ENCODE results near the gene SPIB. TPM values are rescaled to one million over a fixed set of nuclear protein-coding genes. Genes with fewer than 3 reads are reported as not detected.
"Not testable (repeated sequence)": the region's sequence is repeated elsewhere in the genome, so short reads cannot be mapped to it uniquely, and the experiment has no call there.

The SPIB gene
- polyA plus RNA-seq, 2 donors = 0.06 to 0.22 TPM

GRCh38 chr19:50462970-50463369, 44.2 kb downstream of the SPIB start:
- WGBS, 2 donors = 73 to 74% methylated on average over 7 of the region's 7 CpGs
- no peaks in the 10 kb centered on the region for H3K9me3 ChIP-seq (ENCODE audit: control insufficient read depth in 2 of 2, insufficient read depth in 1 of 2, low read depth in 1 of 2, low read length in 1 of 2)
- no peak overlapping the region for H3K4me3 ChIP-seq (ENCODE audit: low read depth in 1 of 2, low read length in 2 of 2)
- H3K4me1 ChIP-seq (ENCODE audit: control insufficient read depth in 2 of 2, insufficient read depth in 2 of 2, low read length in 1 of 2) = peaks cover 0 to 2% of the 10 kb centered on the region in 2 donors
- no peaks in the 10 kb centered on the region for H3K27me3 ChIP-seq (ENCODE audit: control insufficient read depth in 1 of 2, insufficient read depth in 2 of 2, low read length in 2 of 2)
- no peaks in the 10 kb centered on the region for H3K36me3 ChIP-seq (ENCODE audit: control insufficient read depth in 2 of 2, insufficient read depth in 2 of 2, low read length in 1 of 2)
- H3K27ac ChIP-seq (ENCODE audit: low read depth in 2 of 2, low read length in 1 of 2) = no peak overlapping the region

GRCh38 chr19:50464348-50464747, 45.6 kb downstream of the SPIB start:
- Histone ChIP-seq H3K9me3 (ENCODE audit: control insufficient read depth in 2 of 2, insufficient read depth in 1 of 2, low read depth in 1 of 2, low read length in 1 of 2) (no peaks in the 10 kb centered on the region), H3K27me3 (ENCODE audit: control insufficient read depth in 1 of 2, insufficient read depth in 2 of 2, low read length in 2 of 2) (no peaks in the 10 kb centered on the region), H3K27ac (ENCODE audit: low read depth in 2 of 2, low read length in 1 of 2) (no peak overlapping the region), H3K36me3 (ENCODE audit: control insufficient read depth in 2 of 2, insufficient read depth in 2 of 2, low read length in 1 of 2) (no peaks in the 10 kb centered on the region), H3K4me1 (ENCODE audit: control insufficient read depth in 2 of 2, insufficient read depth in 2 of 2, low read length in 1 of 2) (peaks cover 0 to 2% of the 10 kb centered on the region in 2 donors), H3K4me3 (ENCODE audit: low read depth in 1 of 2, low read length in 2 of 2) (no peak overlapping the region)
- WGBS, 2 donors = 66 to 75% methylated on average over 19 of the region's 19 CpGs

GRCh38 chr19:50465000-50465399, 46.3 kb downstream of the SPIB start:
- Histone ChIP-seq H3K27ac (ENCODE audit: low read depth in 2 of 2, low read length in 1 of 2) (no peak overlapping the region), H3K36me3 (ENCODE audit: control insufficient read depth in 2 of 2, insufficient read depth in 2 of 2, low read length in 1 of 2) (no peaks in the 10 kb centered on the region)
- WGBS, 2 donors = 84 to 88% methylated on average over 13 of the region's 13 CpGs

GRCh38 chr19:50465986-50466705, 47.4 kb downstream of the SPIB start:
- Histone ChIP-seq H3K27ac (ENCODE audit: low read depth in 2 of 2, low read length in 1 of 2) (no peak overlapping the region), H3K9me3 (ENCODE audit: control insufficient read depth in 2 of 2, insufficient read depth in 1 of 2, low read depth in 1 of 2, low read length in 1 of 2) (no peaks in the 10 kb centered on the region), H3K27me3 (ENCODE audit: control insufficient read depth in 1 of 2, insufficient read depth in 2 of 2, low read length in 2 of 2) (no peaks in the 10 kb centered on the region), H3K36me3 (ENCODE audit: control insufficient read depth in 2 of 2, insufficient read depth in 2 of 2, low read length in 1 of 2) (no peaks in the 10 kb centered on the region), H3K4me1 (ENCODE audit: control insufficient read depth in 2 of 2, insufficient read depth in 2 of 2, low read length in 1 of 2) (peaks cover 0 to 2% of the 10 kb centered on the region in 2 donors), H3K4me3 (ENCODE audit: low read depth in 1 of 2, low read length in 2 of 2) (no peak overlapping the region)
- 42 to 44% methylated on average over 29 of the region's 29 CpGs for WGBS, 2 donors

More at GRCh38 chr19:50465000-50465399, 46.3 kb downstream of the SPIB start:
- no peaks in the 10 kb centered on the region for H3K27me3 ChIP-seq (ENCODE audit: control insufficient read depth in 1 of 2, insufficient read depth in 2 of 2, low read length in 2 of 2)
- no peaks in the 10 kb centered on the region for H3K9me3 ChIP-seq (ENCODE audit: control insufficient read depth in 2 of 2, insufficient read depth in 1 of 2, low read depth in 1 of 2, low read length in 1 of 2)
- H3K4me3 ChIP-seq (ENCODE audit: low read depth in 1 of 2, low read length in 2 of 2) = no peak overlapping the region
- peaks cover 0 to 2% of the 10 kb centered on the region in 2 donors for H3K4me1 ChIP-seq (ENCODE audit: control insufficient read depth in 2 of 2, insufficient read depth in 2 of 2, low read length in 1 of 2)

- H3K9me3 ChIP-seq (ENCODE audit: control insufficient read depth in 2 of 2, insufficient read depth in 1 of 2, low read depth in 1 of 2, low read length in 1 of 2) = no peaks in the 10 kb centered on the region
- H3K27me3 ChIP-seq (ENCODE audit: control insufficient read depth in 1 of 2, insufficient read depth in 2 of 2, low read length in 2 of 2) = no peaks in the 10 kb centered on the region
- H3K4me3 ChIP-seq (ENCODE audit: low read depth in 1 of 2, low read length in 2 of 2) = no peak overlapping the region
- no peak overlapping the region for H3K27ac ChIP-seq (ENCODE audit: low read depth in 2 of 2, low read length in 1 of 2)
- peaks cover 0 to 2% of the 10 kb centered on the region in 2 donors for H3K4me1 ChIP-seq (ENCODE audit: control insufficient read depth in 2 of 2, insufficient read depth in 2 of 2, low read length in 1 of 2)
- 63 to 64% methylated on average over 11 of the region's 11 CpGs for WGBS, 2 donors
- H3K36me3 ChIP-seq (ENCODE audit: control insufficient read depth in 2 of 2, insufficient read depth in 2 of 2, low read length in 1 of 2) = no peaks in the 10 kb centered on the region
Observed at GRCh38 chr19:50466706-50467039, 47.9 kb downstream of the SPIB start.

- no peak overlapping the region for H3K27ac ChIP-seq (ENCODE audit: low read depth in 2 of 2, low read length in 1 of 2)
- WGBS, 2 donors = 74 to 80% methylated on average over 18 of the region's 18 CpGs
Observed at GRCh38 chr19:50467566-50467965, 48.8 kb downstream of the SPIB start.

GRCh38 chr19:50468818-50469217, 50.1 kb downstream of the SPIB start:
- Histone ChIP-seq H3K4me3 (ENCODE audit: low read depth in 1 of 2, low read length in 2 of 2) (no peak overlapping the region), H3K9me3 (ENCODE audit: control insufficient read depth in 2 of 2, insufficient read depth in 1 of 2, low read depth in 1 of 2, low read length in 1 of 2) (no peaks in the 10 kb centered on the region), H3K36me3 (ENCODE audit: control insufficient read depth in 2 of 2, insufficient read depth in 2 of 2, low read length in 1 of 2) (no peaks in the 10 kb centered on the region), H3K27me3 (ENCODE audit: control insufficient read depth in 1 of 2, insufficient read depth in 2 of 2, low read length in 2 of 2) (no peaks in the 10 kb centered on the region), H3K27ac (ENCODE audit: low read depth in 2 of 2, low read length in 1 of 2) (no peak overlapping the region), H3K4me1 (ENCODE audit: control insufficient read depth in 2 of 2, insufficient read depth in 2 of 2, low read length in 1 of 2) (peaks cover 0 to 2% of the 10 kb centered on the region in 2 donors)
- WGBS, 2 donors = 86 to 91% methylated on average over 6 of the region's 6 CpGs

More at GRCh38 chr19:50467566-50467965, 48.8 kb downstream of the SPIB start:
- Histone ChIP-seq H3K9me3 (ENCODE audit: control insufficient read depth in 2 of 2, insufficient read depth in 1 of 2, low read depth in 1 of 2, low read length in 1 of 2) (no peaks in the 10 kb centered on the region), H3K4me1 (ENCODE audit: control insufficient read depth in 2 of 2, insufficient read depth in 2 of 2, low read length in 1 of 2) (peaks cover 0 to 2% of the 10 kb centered on the region in 2 donors), H3K4me3 (ENCODE audit: low read depth in 1 of 2, low read length in 2 of 2) (no peak overlapping the region), H3K36me3 (ENCODE audit: control insufficient read depth in 2 of 2, insufficient read depth in 2 of 2, low read length in 1 of 2) (no peaks in the 10 kb centered on the region), H3K27me3 (ENCODE audit: control insufficient read depth in 1 of 2, insufficient read depth in 2 of 2, low read length in 2 of 2) (no peaks in the 10 kb centered on the region)

GRCh38 chr19:50473336-50473735, 54.6 kb downstream of the SPIB start:
- H3K36me3 ChIP-seq (ENCODE audit: control insufficient read depth in 2 of 2, insufficient read depth in 2 of 2, low read length in 1 of 2); H3K27ac ChIP-seq (ENCODE audit: low read depth in 2 of 2, low read length in 1 of 2); H3K9me3 ChIP-seq (ENCODE audit: control insufficient read depth in 2 of 2, insufficient read depth in 1 of 2, low read depth in 1 of 2, low read length in 1 of 2); H3K4me3 ChIP-seq (ENCODE audit: low read depth in 1 of 2, low read length in 2 of 2); H3K27me3 ChIP-seq (ENCODE audit: control insufficient read depth in 1 of 2, insufficient read depth in 2 of 2, low read length in 2 of 2): not testable (repeated sequence)
- peaks cover 3 to 11% of the 10 kb centered on the region in 2 donors for H3K4me1 ChIP-seq (ENCODE audit: control insufficient read depth in 2 of 2, insufficient read depth in 2 of 2, low read length in 1 of 2)
- WGBS, 2 donors = 53 to 54% methylated on average over 3 of the region's 3 CpGs

- H3K27ac ChIP-seq (ENCODE audit: low read depth in 2 of 2, low read length in 1 of 2) = no peak overlapping the region
- peaks cover 0 to 3% of the 10 kb centered on the region in 2 donors for H3K9me3 ChIP-seq (ENCODE audit: control insufficient read depth in 2 of 2, insufficient read depth in 1 of 2, low read depth in 1 of 2, low read length in 1 of 2)
- no peak overlapping the region for H3K4me3 ChIP-seq (ENCODE audit: low read depth in 1 of 2, low read length in 2 of 2)
- H3K36me3 ChIP-seq (ENCODE audit: control insufficient read depth in 2 of 2, insufficient read depth in 2 of 2, low read length in 1 of 2) = peaks cover 0 to 13% of the 10 kb centered on the region in 2 donors
- WGBS, 2 donors = 80 to 82% methylated on average over 12 of the region's 12 CpGs
- H3K27me3 ChIP-seq (ENCODE audit: control insufficient read depth in 1 of 2, insufficient read depth in 2 of 2, low read length in 2 of 2) = no peaks in the 10 kb centered on the region
- peaks cover 3 to 11% of the 10 kb centered on the region in 2 donors for H3K4me1 ChIP-seq (ENCODE audit: control insufficient read depth in 2 of 2, insufficient read depth in 2 of 2, low read length in 1 of 2)
Observed at GRCh38 chr19:50475101-50475568, 56.4 kb downstream of the SPIB start.

- Histone ChIP-seq H3K27ac (ENCODE audit: low read depth in 2 of 2, low read length in 1 of 2) (peak overlapping the region in 1 of 2 donors; percentile 92), H3K9me3 (ENCODE audit: control insufficient read depth in 2 of 2, insufficient read depth in 1 of 2, low read depth in 1 of 2, low read length in 1 of 2) (peaks cover 0 to 3% of the 10 kb centered on the region in 2 donors), H3K36me3 (ENCODE audit: control insufficient read depth in 2 of 2, insufficient read depth in 2 of 2, low read length in 1 of 2) (peaks cover 0 to 19% of the 10 kb centered on the region in 2 donors), H3K27me3 (ENCODE audit: control insufficient read depth in 1 of 2, insufficient read depth in 2 of 2, low read length in 2 of 2) (no peaks in the 10 kb centered on the region), H3K4me1 (ENCODE audit: control insufficient read depth in 2 of 2, insufficient read depth in 2 of 2, low read length in 1 of 2) (peaks cover 3 to 11% of the 10 kb centered on the region in 2 donors), H3K4me3 (ENCODE audit: low read depth in 1 of 2, low read length in 2 of 2) (peak overlapping the region in 1 of 2 donors; percentile 88)
- WGBS, 2 donors = 72 to 76% methylated on average over 29 of the region's 29 CpGs
Observed at GRCh38 chr19:50475736-50476223, 57.0 kb downstream of the SPIB start.
